HG02623 (cell line): ENCODE results near the gene LCN12.

ENCODE experiments used
- ATAC-seq: cut with Tn5 transposase; IDR thresholded peaks from one replicate; pipeline ENCODE4 v1.9.1; 2021; ENCODE audit warnings: moderate library complexity; ENCODE audit not compliant: unreplicated experiment

LCN12 gene

GRCh38 chr9:136957461-136957860 is 5.4 kb downstream of the LCN12 start:
- no peak for ATAC-seq

- ATAC-seq, result no peak
These were observed 5.8 kb downstream of the LCN12 start for GRCh38 chr9:136957901-136958300.

GRCh38 chr9:136958473-136958872 is 6.4 kb downstream of the LCN12 start:
- ATAC-seq, result no peak

- ATAC-seq, result no peak
These were observed 7.1 kb downstream of the LCN12 start for GRCh38 chr9:136958898-136959850.

- no peak for ATAC-seq
These were observed 8.3 kb downstream of the LCN12 start for GRCh38 chr9:136960212-136960937.

GRCh38 chr9:136960938-136961275 is 8.8 kb downstream of the LCN12 start:
- no peak for ATAC-seq

GRCh38 chr9:136961279-136962065 is 9.4 kb downstream of the LCN12 start:
- ATAC-seq, result no peak

- no peak for ATAC-seq
These were observed 10.1 kb downstream of the LCN12 start for GRCh38 chr9:136962163-136962562.

GRCh38 chr9:136962701-136963248 is 10.7 kb downstream of the LCN12 start:
- ATAC-seq, result no peak

GRCh38 chr9:136963341-136963740 is 11.3 kb downstream of the LCN12 start:
- no peak for ATAC-seq

- no peak for ATAC-seq
These were observed 11.7 kb downstream of the LCN12 start for GRCh38 chr9:136963751-136964150.

GRCh38 chr9:136964171-136964689 is 12.2 kb downstream of the LCN12 start:
- ATAC-seq, result no peak

GRCh38 chr9:136964833-136965422 is 12.9 kb downstream of the LCN12 start:
- ATAC-seq, result no peak

- ATAC-seq, result no peak
These were observed 13.9 kb downstream of the LCN12 start for GRCh38 chr9:136965771-136966484.

- ATAC-seq, result no peak
These were observed 16.5 kb downstream of the LCN12 start for GRCh38 chr9:136968333-136969127.

GRCh38 chr9:136969150-136969549 is 17.1 kb downstream of the LCN12 start:
- ATAC-seq, result no peak

GRCh38 chr9:136969774-136970173 is 17.7 kb downstream of the LCN12 start:
- ATAC-seq, result no peak

- ATAC-seq, result no peak
These were observed 18.3 kb downstream of the LCN12 start for GRCh38 chr9:136970361-136970760.

GRCh38 chr9:136971746-136972145 is 19.7 kb downstream of the LCN12 start:
- ATAC-seq, result no peak
